ACC112 (cell line): Measurements from ENCODE around the gene HRG.

Experiments
- H2AFZ ChIP-seq: fragments of 200-600 bp; sonication (generic); one replicate; pipeline ENCODE4 v1.6.0; 2017; ENCODE audit warnings: antibody characterized with exemption, low read length; ENCODE audit not compliant: unreplicated experiment
- H3K27ac ChIP-seq: fragments of 200-600 bp; sonication (generic); 2 replicates; pipeline ENCODE4 v1.5.1; 2014; ENCODE audit warnings: low read depth, mild to moderate bottlenecking, antibody characterized with exemption, low read length, moderate library complexity
- H3K27me3 ChIP-seq: fragments of 200-600 bp; sonication (generic); 2 replicates; pipeline ENCODE4 v1.6.1; 2014; ENCODE audit warnings: mild to moderate bottlenecking, antibody characterized with exemption, low read length, moderate library complexity, mixed read lengths; ENCODE audit not compliant: insufficient read depth
- H3K36me3 ChIP-seq: fragments of 200-600 bp; sonication (generic); 2 replicates; pipeline ENCODE4 v1.6.1; 2016; ENCODE audit warnings: mild to moderate bottlenecking, antibody characterized with exemption, low read length, moderate library complexity, mixed read lengths; ENCODE audit not compliant: insufficient read depth
- H3K4me1 ChIP-seq: fragments of 200-600 bp; sonication (generic); one replicate; pipeline ENCODE4 v1.6.1; 2016; ENCODE audit warnings: low read length, mixed read lengths; ENCODE audit not compliant: insufficient read depth, unreplicated experiment, control insufficient read depth
- H3K4me3 ChIP-seq: fragments of 200-600 bp; sonication (generic); 2 replicates; pipeline ENCODE4 v1.5.1; 2014; ENCODE audit warnings: mild to moderate bottlenecking, low read depth, low read length
- H3K79me2 ChIP-seq: fragments of 200-600 bp; sonication (generic); one replicate; pipeline ENCODE4 v1.6.0; 2016; ENCODE audit warnings: low read length; ENCODE audit not compliant: control insufficient read depth, unreplicated experiment, insufficient read depth

The HRG gene

GRCh38 chr3:186665625-186666188 lies at the start of gene HRG:
Gene HRG (plus strand): TSS chr3:186666014. CDS start chr3:186666032, 18 bp downstream.
- no peaks in the 10 kb centered on the region for H3K79me2 ChIP-seq
- no peaks in the 10 kb centered on the region for H3K4me1 ChIP-seq
- H3K27me3 ChIP-seq, result peaks cover 47% of the 10 kb centered on the region
- H3K27ac ChIP-seq, result no peak within 1 kb of the TSS
- no peak within 1 kb of the TSS for H3K4me3 ChIP-seq
- H3K36me3 ChIP-seq, result no peaks in the 10 kb centered on the region
- no peak within 1 kb of the TSS for H2AFZ ChIP-seq

- H3K27ac ChIP-seq, result no peak overlapping the region
- H3K4me3 ChIP-seq, result no peak overlapping the region
- peaks cover 5% of the 10 kb centered on the region for H3K4me1 ChIP-seq
- H3K27me3 ChIP-seq, result peaks cover 44% of the 10 kb centered on the region
- H3K36me3 ChIP-seq, result no peaks in the 10 kb centered on the region
- H3K79me2 ChIP-seq, result no peaks in the 10 kb centered on the region
- H2AFZ ChIP-seq, result no peak overlapping the region
These were observed 49.6 kb upstream of the HRG start for GRCh38 chr3:186616299-186616617.

- H3K4me1 ChIP-seq, result peaks cover 5% of the 10 kb centered on the region
- no peaks in the 10 kb centered on the region for H3K79me2 ChIP-seq
- H3K27ac ChIP-seq, result no peak overlapping the region
- peak overlapping the region; percentile 67 for H2AFZ ChIP-seq
- peaks cover 50% of the 10 kb centered on the region for H3K27me3 ChIP-seq
- peak overlapping the region; percentile 65 for H3K4me3 ChIP-seq
- no peaks in the 10 kb centered on the region for H3K36me3 ChIP-seq
These were observed 48.5 kb upstream of the HRG start for GRCh38 chr3:186617036-186617946.

- H2AFZ ChIP-seq, result no peak overlapping the region
- H3K79me2 ChIP-seq, result no peaks in the 10 kb centered on the region
- peaks cover 55% of the 10 kb centered on the region for H3K27me3 ChIP-seq
- H3K27ac ChIP-seq, result no peak overlapping the region
- no peaks in the 10 kb centered on the region for H3K36me3 ChIP-seq
- H3K4me1 ChIP-seq, result peaks cover 5% of the 10 kb centered on the region
- no peak overlapping the region for H3K4me3 ChIP-seq
These were observed 47.4 kb upstream of the HRG start for GRCh38 chr3:186618318-186618938.

GRCh38 chr3:186619787-186620212 lies 46.0 kb upstream of the HRG start:
- peaks cover 53% of the 10 kb centered on the region for H3K27me3 ChIP-seq
- no peaks in the 10 kb centered on the region for H3K36me3 ChIP-seq
- H2AFZ ChIP-seq, result no peak overlapping the region
- peaks cover 5% of the 10 kb centered on the region for H3K4me1 ChIP-seq
- no peaks in the 10 kb centered on the region for H3K79me2 ChIP-seq
- no peak overlapping the region for H3K27ac ChIP-seq
- H3K4me3 ChIP-seq, result no peak overlapping the region

- no peak overlapping the region for H3K4me3 ChIP-seq
- no peak overlapping the region for H2AFZ ChIP-seq
- no peaks in the 10 kb centered on the region for H3K36me3 ChIP-seq
- H3K4me1 ChIP-seq, result peaks cover 5% of the 10 kb centered on the region
- no peaks in the 10 kb centered on the region for H3K79me2 ChIP-seq
- H3K27me3 ChIP-seq, result peaks cover 59% of the 10 kb centered on the region
- no peak overlapping the region for H3K27ac ChIP-seq
These were observed 45.4 kb upstream of the HRG start for GRCh38 chr3:186620213-186621092.

GRCh38 chr3:186621894-186622650 lies 43.7 kb upstream of the HRG start:
- H3K36me3 ChIP-seq, result no peaks in the 10 kb centered on the region
- peaks cover 75% of the 10 kb centered on the region for H3K27me3 ChIP-seq
- H3K27ac ChIP-seq, result no peak overlapping the region
- H3K79me2 ChIP-seq, result no peaks in the 10 kb centered on the region
- H2AFZ ChIP-seq, result no peak overlapping the region
- peaks cover 5% of the 10 kb centered on the region for H3K4me1 ChIP-seq
- no peak overlapping the region for H3K4me3 ChIP-seq

GRCh38 chr3:186622651-186623310 lies 43.0 kb upstream of the HRG start:
- H2AFZ ChIP-seq, result no peak overlapping the region
- H3K4me1 ChIP-seq, result no peaks in the 10 kb centered on the region
- no peak overlapping the region for H3K4me3 ChIP-seq
- no peak overlapping the region for H3K27ac ChIP-seq
- peaks cover 71% of the 10 kb centered on the region for H3K27me3 ChIP-seq
- H3K36me3 ChIP-seq, result no peaks in the 10 kb centered on the region
- no peaks in the 10 kb centered on the region for H3K79me2 ChIP-seq

GRCh38 chr3:186624598-186624997 lies 41.2 kb upstream of the HRG start:
- no peaks in the 10 kb centered on the region for H3K36me3 ChIP-seq
- no peaks in the 10 kb centered on the region for H3K79me2 ChIP-seq
- H3K27me3 ChIP-seq, result peaks cover 70% of the 10 kb centered on the region
- no peak overlapping the region for H3K4me3 ChIP-seq
- no peaks in the 10 kb centered on the region for H3K4me1 ChIP-seq
- no peak overlapping the region for H2AFZ ChIP-seq
- no peak overlapping the region for H3K27ac ChIP-seq
